Fibroblast of lung (primary cell): ENCODE data around the gene TEX55.

Source experiments
- CTCF ChIP-seq, 2 donors: IDR thresholded peaks in 1 of 2; conservative IDR thresholded peaks in 1 of 2; 1 replicate in 1 of 2; 2 replicates in 1 of 2; pipeline ENCODE4 v1.5.1; 2011 to 2012; ENCODE audit warnings: low read length in 2 of 2, control low read depth in 1 of 2, inconsistent platforms in 1 of 2, low read depth in 1 of 2, mild to moderate bottlenecking in 1 of 2
- EZH2 ChIP-seq: IDR thresholded peaks from 2 replicates; pipeline ENCODE4 v1.5.1; 2012; ENCODE audit warnings: low read length, control low read depth, mild to moderate bottlenecking; ENCODE audit errors: missing control alignments

- TF ChIP-seq CTCF (conservative IDR thresholded peaks at IDR 0.05 in 1 of 2, IDR thresholded peaks at IDR 0.05 in 1 of 2; ENCODE audit: low read depth in 1 of 2, low read length in 2 of 2) (no peak), EZH2 (no peak)
Measured at GRCh38 chr3:119157971-119158370, 12.0 kb downstream of the TEX55 start.
